Right renal cortex interstitium (tissue), 3 donors: Measurements from ENCODE around the gene NUDT8. TPM values are rescaled to one million over a fixed set of nuclear protein-coding genes. Genes with fewer than 3 reads are reported as not detected.
"Not testable (repeated sequence)": the region's sequence is repeated elsewhere in the genome, so short reads cannot be mapped to it uniquely, and the experiment has no call there.

Experiments used
- DNase-seq, 3 donors: peaks; one replicate each; pipeline ENCODE4 v3.0.0-alpha.2; 2013; ENCODE audit warnings: low read depth in 3 of 3, low spot score in 2 of 3
- polyA plus RNA-seq, 3 donors: library from polyadenylated mRNA; unstranded; fragments of 120-200 nt; gene quantifications; one replicate each; pipeline ENCODE4 v1.2.1, GENCODE V29; 2013; ENCODE audit not compliant: insufficient read length in 3 of 3

Gene NUDT8
- polyA plus RNA-seq, 3 donors: 3.3 to 5.3 (median 3.4) TPM

GRCh38 chr11:67662142-67662834 lies 32.6 kb upstream of the NUDT8 start:
- no peak for DNase-seq

DNA sequence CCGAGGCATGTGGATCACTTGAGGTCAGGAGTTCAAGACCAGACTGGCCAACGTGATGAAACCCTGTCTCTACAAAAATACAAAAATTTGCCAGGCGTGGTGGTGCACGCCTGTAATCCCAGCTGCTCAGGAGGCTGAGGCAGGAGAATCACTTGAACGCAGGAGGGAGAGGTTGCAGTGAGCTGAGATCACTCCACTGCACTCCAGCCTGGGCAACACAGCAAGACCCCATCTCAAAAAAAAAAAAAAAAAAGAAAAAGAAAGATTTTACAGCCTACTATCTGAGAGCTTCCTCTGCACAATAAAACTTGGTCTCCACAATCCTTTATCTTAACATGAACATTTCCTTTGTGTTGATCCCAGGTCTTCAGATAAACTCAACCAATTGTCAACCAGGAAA lies 31.0 kb upstream of the NUDT8 start:
- not testable (repeated sequence) for DNase-seq

GRCh38 chr11:67659651-67660165 lies 30.0 kb upstream of the NUDT8 start:
- DNase-seq: not testable (repeated sequence)

DNA sequence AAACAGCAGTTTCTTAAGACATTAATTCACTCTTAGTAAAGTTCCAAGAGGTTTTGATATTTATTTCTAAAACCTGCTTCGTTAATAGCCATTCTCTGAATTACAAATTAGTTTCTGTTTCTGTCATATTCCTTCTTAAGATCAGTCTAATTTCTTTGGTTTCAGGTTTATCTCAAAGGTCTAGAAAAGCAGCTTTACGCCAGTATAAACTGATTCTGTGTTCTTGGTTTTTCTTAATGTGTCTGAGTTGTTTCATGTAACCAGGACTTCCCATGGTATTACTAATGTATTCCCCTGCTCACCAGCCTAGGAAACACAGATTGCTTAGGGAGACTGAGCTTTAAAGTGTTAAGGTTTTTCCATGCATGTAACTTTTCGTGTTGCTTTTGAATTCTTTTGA lies 27.6 kb upstream of the NUDT8 start:
- no peak for DNase-seq

DNA sequence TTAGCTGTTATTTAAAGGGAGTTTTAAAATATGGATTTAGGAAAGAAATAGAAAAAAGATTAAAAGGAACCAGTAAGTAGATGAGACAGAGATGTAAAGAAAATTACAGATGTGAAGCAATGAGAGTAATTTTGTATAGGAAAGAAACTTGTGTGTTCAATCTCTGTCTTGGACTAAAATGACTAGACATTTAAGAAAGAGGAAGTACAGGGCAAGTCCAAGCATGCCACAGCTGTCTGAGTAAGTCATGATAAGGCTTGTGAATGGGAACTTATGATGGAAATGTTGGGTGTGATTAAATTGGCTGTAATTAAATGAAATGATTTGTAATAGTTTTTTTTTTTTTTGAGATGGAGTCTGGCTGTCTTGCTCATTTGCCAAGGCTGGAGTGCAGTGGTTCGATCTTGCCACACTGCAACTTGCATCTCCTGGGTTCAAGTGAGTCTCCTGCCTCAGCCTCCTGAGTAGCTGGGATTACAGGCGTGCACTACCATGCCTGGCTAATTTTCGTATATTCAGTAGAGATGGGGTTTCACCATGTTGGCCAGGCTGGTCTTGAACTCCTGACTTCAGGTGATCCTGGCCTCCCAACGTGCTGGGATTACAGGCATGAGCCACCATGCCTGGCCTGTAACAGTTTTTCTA lies 26.7 kb upstream of the NUDT8 start:
- DNase-seq: no peak

- DNase-seq: no peak
Measured at GRCh38 chr11:67654225-67654624, 24.5 kb upstream of the NUDT8 start.

DNA sequence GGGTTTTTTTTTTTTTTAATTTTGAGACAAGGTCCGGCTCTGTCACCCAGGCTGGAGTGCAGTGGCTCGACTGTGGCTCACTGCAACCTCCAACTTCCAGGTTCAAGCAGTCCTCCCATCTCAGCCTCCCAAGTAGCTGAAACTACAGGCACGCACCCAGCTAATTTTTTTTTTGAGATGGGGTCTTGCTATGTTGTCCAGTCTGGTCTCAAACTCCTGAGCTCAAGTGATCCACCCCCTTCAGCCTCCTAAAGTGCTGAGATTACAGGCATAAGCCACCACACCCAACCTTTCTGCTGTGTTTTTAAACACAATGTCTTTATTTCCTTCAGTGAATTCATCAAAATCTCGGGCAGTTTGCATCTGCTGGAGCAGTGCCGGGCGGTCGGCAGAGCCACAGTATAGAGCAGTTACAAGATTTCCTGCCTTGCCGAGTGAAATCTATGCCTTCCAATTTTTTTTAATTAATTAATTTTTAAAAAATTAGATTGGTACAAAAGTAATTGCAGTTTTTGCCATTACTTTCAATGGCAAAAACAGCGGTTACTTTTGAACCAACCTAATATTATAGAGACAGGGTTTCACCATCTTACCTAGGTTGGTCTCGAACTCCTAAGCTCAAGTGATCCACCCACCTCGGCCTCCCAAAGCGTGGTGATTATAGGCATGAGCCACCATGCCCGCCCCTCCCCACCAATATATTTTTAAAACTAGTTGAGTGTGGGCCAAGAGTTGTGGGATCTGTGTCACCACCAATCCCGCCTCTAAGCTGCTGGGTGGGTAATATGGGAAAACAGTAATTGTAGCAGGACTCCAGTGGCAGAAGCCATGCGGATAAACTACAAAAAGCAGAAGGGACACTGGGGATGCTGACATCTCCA lies 23.5 kb upstream of the NUDT8 start:
- DNase-seq: no peak

DNA sequence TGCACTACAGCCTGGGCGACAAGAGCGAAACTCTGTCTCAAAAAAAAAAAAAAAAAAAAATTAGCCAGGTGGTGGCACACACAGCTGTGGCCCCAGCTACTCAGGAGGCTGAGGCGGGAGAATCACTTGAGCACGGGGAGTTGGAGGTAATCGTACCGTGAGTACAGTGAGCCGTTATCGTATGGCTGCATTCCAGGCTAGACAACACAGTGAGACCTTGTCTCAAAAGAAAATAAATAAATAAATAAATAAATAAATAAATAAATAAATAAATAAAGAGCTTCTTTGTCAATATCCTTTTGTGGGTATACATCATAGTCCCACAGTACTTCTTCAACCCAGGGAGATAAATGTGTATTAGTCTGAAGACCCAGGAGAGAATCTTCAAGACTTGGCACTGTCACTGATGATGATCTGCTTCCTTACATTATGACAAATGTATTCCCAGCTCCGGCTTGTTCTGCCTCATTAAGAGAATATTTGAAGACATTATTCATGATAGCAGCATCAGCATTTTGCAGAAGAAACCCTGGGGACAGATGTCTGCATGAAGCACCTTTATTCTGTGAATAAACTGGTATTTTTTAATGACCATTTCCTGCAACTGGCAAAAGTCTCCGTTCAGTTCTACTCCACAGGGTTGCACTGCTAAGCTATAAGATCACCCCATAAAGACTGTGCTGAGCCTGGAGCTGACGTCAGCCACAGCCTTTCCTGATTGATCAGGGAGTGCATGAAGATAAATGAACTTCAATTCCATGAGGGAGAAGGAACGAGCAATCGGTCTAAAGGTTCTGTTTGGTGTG lies 22.4 kb upstream of the NUDT8 start:
- DNase-seq: no peak

- no peak for DNase-seq
Measured at GRCh38 chr11:67649634-67650510, 20.1 kb upstream of the NUDT8 start.

DNA sequence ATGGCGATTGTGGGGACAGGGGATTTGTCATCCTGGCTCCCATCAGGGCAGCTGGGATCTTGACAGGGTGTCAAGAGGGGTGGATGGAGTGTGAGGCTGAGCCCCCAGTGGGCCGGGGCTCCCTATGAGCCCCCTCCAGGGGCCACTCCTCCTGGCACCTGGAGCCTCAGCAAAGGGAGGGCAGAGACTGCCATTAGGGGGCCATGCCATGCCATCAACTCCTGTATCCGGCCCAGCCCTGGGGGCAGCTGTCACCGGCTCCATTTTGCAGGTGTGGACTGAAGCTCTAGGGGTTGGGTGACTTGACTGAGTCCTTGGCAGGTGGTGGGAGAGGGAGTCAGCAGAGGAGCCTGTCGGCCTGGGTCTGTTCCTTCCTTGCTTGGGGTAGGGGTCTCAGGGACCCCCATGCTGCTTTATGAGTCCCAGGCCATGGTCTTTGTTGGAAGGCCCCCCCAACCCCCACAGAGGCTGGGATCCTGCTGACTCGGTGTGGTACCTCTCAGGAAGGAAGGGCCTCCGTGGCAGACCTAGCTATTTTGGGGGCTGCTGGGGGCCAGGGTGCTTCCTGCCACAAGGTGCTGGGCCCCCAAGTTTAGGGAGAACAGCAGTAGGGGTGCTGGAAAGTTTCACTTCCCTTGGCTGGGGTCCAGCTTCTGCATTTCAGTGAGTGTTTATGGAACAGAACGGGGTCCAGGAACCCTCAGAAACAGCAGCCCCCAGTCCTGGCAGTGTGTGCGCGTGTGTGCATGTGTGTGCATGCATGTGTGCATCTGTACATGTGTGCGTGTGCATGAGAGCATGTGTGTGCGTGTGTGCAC lies 19.3 kb upstream of the NUDT8 start:
- DNase-seq: no peak

GRCh38 chr11:67648140-67648795 lies 18.5 kb upstream of the NUDT8 start:
- DNase-seq: no peak

DNA sequence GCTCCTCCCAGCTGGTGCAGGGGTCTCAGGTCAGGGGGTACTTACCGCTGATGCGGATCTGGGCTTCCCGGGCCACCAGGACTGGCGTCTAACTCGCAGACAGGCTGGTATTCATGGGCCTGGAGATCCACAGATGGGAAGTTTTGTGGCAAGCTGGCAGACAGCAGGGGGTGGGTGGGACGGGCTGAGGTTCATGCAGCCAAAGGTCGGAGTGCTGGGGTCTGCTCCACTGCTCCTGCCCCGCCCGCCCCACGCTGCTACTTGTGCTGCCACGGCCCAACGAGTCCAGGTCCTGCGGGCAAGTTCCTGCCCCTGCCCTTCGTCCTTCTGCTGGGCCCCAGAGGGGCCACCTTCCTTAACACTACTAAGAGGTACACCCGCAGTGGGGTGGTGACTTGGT lies 17.7 kb upstream of the NUDT8 start:
- DNase-seq: no peak

DNA sequence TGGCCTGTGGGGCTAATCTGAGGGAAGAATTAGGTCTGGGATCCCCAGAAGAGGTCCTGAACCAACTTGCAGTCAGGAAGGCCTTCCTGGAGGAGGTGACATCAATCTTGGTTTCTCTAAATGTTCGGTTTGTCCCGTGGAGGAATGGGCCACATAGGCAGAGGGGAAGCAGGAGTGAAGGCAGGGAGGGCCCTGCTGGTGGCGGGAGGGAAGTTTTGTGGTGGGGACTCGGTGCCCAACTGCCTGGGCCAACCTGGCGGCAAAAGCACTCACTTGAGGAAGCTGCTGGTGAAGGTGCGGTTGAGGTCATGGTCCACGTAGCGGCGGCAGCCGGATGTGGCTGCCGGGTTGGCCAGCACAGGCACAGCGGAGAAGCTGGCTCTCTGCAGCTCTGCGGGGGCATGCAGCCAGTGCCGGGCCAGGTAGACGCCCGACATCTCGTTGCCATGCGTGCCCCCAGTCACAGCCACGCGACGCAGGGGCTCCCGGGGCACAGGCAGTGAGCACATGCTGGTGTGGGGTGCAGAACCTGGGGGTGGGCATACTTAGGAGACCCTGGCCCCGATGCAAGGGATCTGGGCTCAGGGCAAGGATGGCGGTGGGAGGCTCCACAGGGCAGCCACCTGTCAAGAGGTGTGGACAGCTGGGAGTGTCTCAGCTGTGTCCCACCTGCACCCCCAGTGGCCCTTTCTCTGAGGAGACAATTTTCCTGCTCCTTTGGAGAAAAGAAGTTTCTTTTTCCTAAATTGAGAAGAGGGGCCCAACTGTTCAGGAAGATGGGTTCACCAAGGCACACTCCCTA lies 17.0 kb upstream of the NUDT8 start:
- DNase-seq: no peak

GRCh38 chr11:67645521-67646461 lies 16.1 kb upstream of the NUDT8 start:
- DNase-seq: no peak

DNA sequence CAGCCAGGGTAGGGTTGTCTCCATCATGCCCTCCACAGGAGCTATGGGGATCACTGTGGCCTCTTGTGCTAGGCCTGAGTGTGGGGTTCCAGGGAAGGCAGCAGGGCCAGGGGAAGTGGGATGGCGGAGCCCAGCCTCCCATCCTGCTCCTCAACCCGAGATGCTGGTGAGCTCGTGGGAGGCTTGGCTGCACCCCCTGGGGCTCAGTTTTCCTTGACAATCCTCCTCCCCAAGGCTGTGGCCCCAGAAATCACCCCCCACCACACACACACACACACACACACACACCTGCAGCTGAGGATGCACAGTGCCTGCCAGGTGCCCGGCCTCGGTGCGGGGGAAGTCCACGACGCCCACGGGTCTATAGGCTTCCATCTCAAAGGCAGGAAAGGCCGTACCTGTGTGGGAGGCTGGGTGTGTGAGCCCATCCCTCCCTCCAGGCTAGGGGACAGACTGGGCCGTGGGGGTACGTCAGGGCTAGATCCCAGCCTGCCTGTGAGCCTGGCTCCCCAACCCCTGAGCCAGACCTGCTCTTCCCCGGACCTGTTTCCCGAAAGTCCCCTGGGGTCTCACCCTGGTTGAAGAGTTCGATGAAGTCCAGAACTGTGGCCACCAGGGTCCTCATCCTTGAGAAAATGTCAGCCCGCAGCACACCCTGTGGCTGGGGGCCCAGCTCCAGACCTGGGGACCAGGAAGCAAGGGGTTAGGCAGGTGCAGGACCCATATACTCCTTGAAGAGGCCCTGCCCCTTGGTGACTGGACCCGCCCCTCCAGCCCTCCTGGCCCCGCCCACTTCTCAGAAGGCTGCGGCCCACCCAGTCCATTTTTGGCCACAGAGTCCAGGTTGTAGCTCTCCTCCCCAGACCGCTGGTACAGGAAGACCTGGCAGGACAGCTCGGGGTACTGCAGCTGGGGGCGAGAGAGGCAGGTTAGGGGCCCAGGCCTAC lies 15.0 kb upstream of the NUDT8 start:
- DNase-seq: no peak
